ENCODE results near the gene ACACB.

GRCh38 chr12:109156036-109156435 is 39.6 kb downstream of the ACACB start:
- no peak for TF ChIP-seq POLR2A (IDR thresholded peaks at IDR 0.05)
- TF ChIP-seq CTCF (IDR thresholded peaks at IDR 0.05): no peak
